ENCODE measurements around the gene LDB2.

GRCh38 chr4:16777726-16778125 is 120.7 kb downstream of the LDB2 start:
- TF ChIP-seq CTCF (conservative IDR thresholded peaks at IDR 0.05; ENCODE audit: low read length) = no peak
- no peak for TF ChIP-seq EZH2phosphoT487 (IDR thresholded peaks at IDR 0.05; ENCODE audit: borderline replicate concordance, low read depth, low read length)
